ENCODE data around the gene HDAC10.

- TF ChIP-seq CTCF (IDR thresholded peaks at IDR 0.05) (no peak), EZH2phosphoT487 (IDR thresholded peaks at IDR 0.05) (no peak)
Observed at GRCh38 chr22:50269970-50270665, 19.1 kb upstream of the HDAC10 start, which contains the start of gene MAPK11.

Data from neural progenitor cell (in vitro differentiated cells).